Measurements from ENCODE around the gene ZNF292.
"Not testable (repeated sequence)": the region's sequence is repeated elsewhere in the genome, so short reads cannot be mapped to it uniquely, and the experiment has no call there.

Gene ZNF292

DNA sequence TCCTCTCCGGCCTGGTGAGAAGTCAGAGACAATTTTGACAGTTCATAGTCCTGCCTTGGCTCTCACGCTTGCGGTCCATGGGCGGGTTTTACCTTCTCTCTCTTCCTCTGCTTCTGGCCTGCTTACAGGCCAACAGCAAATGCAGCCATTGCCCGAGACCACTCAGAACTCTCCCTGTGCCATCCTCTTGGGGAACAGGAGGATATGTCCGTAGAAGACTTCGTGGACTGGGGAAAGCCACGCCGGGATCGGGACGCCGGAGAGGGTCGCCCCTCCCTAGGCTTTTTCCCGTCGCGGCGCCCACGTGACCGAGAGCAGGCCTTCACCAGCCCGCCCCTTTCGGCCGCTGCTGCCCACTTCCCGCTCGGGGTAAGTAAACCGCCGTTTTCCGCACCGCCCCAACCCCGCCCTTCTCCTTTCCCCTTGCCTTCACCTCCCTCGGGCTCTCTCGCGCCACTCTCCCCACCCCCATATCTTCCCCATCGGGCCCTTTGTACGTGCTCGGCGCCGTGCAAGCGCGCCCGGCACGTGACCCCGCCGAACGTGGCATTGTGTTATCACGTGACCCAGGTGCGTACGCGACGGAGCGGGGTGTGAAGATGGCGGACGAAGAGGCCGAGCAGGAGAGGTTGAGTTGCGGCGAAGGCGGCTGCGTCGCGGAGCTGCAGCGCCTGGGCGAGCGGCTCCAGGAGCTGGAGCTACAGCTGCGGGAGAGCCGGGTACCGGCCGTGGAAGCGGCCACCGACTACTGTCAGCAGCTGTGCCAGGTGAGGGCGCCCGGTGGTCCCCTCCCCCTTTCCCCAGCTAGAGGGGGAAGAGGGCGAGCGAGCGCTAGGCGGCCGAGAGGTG lies at the start of gene ZNF292:
Gene ZNF292, plus strand, starts transcription at position 573 of the 849 bp plus-strand sequence. Its CDS starts 27 bp downstream, at position 600.
- DNase-seq: peak; percentile 98

DNA sequence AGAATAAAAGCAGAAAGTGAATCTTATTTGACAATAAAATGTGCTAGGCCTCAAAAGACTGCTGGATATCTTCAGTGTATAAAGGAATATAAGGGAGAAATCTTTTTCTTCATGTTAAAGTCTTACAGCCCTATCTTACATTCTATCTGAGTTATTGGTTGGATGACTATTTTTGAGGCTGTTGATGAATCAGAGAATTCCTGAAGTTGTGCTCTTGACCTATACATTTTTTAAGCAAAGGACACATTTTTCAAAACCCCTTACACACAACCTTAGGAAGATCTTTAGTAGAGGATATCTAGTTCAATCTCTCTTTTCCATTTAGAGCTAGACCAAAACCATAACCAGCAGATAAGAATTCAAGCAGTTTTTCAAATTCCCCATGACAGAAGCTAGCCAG lies 49.5 kb upstream of the ZNF292 start:
- no peak for DNase-seq

DNA sequence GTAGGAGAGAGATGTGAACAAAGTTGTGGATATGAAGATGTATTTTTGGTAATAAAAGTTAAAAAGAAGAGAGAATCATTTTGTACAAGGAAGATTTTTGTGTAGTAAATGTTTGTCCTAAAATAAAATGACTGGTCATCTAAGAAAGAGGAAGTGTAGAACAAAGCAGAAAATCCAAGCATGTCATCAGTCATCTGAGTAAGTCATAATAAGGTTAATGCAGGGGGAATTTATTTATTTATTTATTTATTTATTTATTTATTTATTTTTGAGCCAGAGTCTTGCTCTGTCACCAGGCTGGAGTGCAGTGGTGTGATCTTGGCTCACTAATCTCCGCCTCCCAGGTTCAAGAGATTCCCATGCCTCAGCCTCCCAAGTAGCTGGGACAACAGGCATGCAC lies 44.7 kb upstream of the ZNF292 start:
- DNase-seq: no peak

DNA sequence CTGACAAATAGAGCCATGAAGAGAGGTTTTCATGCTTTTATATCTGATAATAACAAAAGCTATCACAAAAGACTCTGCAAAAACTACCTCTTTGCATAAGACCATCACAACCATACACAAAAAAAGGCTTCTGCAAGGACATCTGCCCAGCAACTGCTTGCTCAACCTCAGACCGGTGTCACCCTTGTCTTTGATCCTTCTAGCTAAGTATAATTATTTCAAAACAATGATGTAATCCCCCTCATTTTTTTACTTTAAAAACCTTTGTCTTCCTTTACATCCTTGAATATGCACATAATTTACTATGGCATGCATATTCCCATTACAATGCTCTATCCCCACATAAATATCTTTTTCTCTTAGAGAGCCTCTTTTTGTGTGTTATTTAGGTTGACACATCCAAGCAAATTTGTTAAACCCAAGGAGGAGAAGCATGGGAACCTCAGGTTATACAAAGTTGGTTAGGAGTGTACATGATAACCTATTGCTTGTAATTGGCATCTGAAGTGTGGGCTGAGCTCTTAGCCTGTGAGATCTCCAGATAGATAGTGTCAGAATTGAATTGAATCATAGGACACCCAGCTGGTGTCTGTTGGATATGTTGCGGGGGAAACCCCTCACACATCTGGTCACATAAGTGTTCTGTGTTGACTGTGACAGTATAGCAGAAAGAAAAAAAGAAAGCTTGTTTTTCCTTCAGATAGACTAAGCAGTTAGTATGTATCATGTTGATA lies 39.8 kb upstream of the ZNF292 start:
- DNase-seq: peak; percentile 14

DNA sequence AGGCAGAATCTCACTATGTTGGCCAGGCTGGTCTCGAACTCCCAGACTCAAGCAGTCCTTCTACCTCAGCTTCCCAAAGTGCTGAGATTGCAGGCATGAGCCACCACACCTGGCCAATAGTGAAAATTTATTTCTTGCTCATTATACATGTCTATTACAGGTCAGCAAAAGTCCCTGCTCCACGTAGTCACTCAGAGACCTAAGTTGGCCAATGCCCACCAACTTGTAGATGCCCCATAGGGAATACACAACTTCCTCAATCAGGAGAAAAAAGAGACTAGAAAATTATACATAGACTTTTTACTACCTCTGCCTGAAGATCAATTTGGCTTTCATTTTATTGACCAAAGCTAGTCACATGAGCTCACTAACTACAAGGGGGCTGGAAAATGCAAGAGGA lies 38.4 kb upstream of the ZNF292 start:
- DNase-seq: no peak

DNA sequence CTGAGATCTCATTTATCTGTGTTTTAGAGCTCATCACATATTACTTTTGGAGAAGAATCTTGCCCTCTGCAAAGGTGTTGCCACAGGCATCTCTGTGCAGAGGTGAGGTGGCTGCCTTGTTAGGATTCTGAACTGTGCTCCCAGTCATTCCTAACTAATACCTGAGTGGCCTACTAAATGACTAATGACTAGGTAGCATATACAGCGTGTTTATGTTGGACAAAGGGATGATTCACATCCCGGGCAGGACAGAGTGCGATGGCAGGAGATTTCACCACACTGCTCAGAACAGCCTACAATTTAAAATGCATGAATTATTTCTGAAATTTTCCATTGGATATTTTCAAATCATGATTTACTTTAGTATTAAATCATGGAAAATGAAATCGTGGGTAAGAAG lies 37.3 kb upstream of the ZNF292 start:
- no peak for DNase-seq

DNA sequence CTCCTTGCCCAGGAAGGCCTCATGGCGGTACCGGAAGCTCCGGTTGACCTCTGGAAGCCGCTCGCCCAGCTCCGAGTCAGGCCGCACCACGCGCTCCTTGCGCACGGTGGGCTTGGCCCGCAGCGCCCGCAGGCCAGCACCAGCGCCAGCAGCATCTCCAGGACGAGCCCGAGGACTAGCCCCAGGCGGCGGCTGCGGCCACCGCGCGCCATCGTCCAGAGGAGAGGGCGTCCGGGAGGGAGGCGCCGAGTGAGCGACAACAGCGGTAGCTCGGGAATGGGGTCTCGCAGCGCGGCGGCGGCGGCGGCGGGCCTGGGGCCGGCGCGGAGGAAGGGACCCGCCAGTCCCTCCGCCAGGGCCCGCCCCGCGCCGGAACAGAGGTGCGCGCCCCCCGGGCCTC lies 32.9 kb upstream of the ZNF292 start:
- no peak for DNase-seq

DNA sequence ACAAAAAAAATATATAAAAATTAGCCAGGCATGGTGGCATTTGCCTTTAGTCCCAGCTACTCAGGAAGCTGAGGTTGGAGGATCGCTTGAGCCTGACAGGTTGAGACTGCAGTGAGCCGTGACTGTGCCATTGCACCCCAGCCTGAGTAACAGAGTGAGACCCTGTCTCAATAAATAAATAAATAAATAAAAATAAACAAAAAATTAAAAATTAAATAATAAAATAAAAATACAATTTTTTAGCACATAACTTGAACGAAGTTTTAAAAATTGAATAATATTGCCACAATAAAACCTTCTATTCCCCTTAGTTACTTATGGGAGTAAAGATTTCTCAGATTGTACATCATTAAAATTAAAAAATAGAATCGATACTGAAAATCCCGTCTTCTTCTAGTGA lies 31.3 kb upstream of the ZNF292 start:
- DNase-seq: no peak

DNA sequence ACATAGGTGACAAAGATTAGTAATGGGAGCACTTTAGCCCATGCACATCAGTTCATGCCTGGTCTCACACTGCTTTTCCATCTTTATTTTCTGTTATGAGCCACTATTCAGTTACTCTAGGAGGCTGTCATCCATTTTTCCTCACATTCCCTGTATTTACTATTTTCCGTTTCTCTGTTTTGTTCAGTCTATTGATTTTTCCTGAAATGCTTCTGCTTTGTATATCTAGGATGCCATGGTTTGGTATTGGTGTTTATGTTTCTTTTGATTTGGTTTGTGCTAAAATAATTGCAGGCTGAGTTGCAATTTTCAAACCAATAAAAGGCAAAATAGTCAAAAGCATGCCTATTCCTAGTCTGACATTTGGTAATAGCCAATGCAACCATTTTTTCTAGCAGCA lies 28.9 kb upstream of the ZNF292 start:
- DNase-seq: no peak

DNA sequence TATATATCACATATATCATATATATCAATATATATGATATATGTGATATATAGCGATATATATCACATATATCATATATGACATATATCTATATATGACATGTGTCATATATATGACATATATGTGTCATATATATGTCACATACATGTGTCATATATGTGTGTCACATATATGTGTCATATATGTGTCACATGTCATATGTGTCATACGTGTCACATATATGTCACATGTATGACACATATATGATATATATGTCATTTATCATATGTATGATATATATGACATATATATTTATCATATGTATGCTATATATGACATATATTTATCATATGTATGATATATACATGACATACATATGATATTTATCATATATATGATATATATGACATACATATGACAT lies 27.6 kb upstream of the ZNF292 start:
- no peak for DNase-seq

DNA sequence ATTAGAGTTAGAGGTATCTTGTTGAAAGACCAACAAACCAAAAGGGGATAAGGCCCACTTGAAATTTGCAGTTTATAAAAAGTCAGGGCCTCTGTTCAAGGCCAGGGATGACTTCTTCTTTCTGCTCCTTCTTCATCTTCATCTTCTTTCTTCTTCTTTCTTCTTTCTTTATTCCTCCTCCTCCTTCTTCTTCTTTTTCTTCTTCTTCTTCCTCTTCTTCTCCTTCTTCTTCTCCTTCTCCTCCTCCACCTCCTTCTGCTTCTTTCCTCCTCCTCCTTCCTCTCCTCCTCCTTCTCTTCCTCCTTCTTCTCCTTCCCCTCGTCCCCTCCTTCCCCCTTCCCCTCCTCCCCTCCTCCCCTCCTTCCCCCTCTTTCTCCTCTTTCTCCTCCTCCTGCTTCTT lies 18.4 kb upstream of the ZNF292 start:
- no peak for DNase-seq

DNA sequence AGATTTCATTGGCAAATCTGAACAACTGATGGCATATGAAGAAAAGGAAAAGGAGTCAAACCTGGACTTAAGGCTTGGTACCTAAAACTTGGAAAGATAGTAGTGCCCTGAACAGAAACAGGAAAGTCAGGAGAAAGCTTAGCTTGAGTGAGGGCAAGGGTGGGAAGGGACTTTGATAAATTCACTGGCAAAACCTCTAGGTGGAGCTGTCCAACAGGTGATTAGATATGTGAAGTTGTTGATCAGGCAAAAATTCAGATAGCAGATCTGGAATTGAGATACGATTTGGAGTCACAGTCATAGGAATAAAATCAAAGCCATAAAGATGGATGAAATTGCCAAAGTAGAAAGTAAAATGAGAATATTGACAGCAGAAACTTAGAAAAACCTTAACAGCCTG lies 16.1 kb upstream of the ZNF292 start:
- no peak for DNase-seq

DNA sequence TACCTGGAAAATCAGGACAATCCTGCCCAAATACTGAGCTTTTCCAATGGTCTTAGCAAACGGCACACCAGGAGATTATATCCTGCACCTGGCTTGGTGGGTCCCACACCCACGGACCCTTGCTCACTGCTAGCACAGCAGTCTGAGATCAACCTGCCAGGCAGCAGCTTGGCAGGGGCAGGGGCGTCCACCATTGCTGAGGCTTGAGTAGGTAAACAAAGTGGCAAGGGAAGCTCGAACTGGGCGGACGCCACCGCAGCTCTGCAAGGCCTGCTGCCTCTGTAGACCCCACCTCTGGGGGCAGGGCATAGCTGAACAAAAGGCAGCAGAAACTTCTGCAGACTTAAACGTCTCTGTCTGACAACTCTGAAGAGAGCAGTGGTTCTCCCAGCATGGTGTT lies 15.4 kb upstream of the ZNF292 start:
- DNase-seq: not testable (repeated sequence)

DNA sequence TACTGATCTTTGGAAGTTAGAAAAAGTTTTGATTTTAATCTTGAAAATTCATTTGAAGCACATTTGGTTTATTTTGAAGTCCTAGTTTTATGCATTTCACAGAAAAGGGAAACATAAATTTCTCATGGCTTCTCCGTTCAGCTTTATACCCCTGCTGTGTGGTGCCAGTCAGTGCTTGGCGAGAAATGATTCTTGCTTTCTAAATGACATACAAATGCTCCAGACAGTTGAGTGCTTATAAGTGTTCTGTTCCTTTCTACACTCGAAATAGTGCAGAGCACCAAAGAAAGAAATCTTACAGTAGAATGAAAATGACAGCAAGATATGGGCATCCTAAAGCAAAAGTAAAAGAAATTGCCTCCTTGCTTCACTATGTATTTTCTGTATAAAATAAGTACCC lies 9.0 kb upstream of the ZNF292 start:
- DNase-seq: no peak

DNA sequence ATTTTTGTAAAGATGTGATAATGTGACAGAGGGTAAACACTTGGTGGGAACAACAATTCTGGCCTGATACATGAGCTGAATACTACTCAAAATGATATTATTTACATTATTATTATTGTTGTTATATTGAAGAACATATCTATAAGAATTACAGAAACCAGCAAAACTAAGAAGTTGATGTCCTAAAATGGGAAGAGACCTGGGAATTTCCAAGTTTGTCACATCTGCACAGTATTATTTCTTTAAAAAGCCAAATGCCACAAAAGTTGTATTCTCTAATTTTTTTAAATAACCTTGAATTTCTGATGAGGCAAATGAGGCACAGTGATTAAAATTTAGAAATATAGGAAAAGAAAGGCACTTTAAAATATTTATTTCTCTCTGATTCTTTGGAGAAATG lies 5.0 kb upstream of the ZNF292 start:
- DNase-seq: no peak

DNA sequence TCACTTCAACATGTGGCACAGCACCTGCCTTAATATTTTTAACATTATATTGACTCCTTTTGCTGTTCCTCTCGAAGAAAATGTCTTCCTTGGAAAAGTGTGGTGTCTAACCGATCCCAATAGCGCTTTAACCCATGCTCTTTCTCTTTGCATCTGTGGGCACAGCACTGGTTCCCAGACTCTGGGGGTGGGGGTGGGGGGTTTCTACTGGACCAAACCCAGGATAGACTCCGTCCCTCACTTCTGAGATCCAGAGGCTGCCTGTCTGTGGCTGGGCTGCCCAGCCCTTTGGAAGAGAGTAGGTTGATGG lies 3.9 kb upstream of the ZNF292 start:
- no peak for DNase-seq

DNA sequence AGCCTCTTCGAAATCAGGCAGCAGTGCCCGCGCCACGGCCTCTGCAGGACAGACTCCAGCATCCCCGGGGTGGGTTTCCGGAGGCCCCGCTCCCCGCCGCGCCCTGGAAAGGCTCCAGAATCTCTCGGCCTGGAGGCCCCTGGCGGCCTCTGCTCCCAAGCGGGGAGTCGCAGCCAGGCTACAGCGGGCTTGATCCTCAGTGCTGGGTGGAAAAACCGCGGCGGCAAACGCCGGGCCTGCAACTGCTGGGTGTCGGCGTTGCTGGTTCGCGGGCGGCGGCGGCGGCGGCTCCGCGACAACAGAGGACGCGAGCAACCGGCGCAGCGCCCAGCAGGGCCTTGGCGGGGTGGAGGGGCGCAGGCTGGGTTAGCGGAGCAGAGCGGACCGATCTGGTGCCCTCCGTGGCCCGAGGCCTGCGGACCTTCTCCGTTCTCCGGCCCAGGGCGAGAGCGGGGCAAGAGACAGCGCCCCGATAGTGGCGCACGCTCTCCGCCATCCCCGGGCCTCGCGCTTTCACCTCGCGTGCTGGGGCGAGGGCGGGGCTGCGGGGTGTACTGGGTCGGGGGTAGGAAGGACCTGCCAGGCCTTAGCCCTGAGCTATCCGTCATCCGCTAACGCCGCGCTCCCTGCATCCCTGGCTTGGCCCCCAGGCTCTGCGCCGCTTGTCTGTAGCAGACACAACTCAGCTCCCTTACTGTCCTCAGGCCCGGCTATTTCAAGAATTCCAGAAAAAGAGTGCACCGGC lies 3.4 kb upstream of the ZNF292 start:
- DNase-seq: peak; percentile 75

DNA sequence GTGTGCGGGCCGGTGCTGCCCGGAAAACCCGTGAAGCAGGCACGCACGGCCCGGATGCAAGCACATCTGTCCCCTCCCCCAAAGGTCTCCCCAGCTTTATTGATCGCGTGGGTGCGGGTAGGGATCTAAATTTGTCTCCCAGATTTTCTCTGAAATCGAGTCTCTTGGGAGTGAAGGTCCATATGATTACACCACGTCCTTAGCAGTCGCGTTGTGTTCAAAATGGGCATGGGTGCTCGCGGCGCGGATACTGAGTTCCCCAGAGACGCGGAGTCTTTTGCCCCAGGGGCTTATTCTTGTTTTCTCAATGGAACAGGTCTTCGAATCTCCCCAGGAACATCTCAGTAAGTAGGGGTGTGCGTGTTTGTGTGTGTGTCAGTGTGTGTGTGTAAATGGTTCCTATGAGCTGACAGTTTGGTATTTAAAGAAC lies 2.8 kb upstream of the ZNF292 start:
- no peak for DNase-seq

DNA sequence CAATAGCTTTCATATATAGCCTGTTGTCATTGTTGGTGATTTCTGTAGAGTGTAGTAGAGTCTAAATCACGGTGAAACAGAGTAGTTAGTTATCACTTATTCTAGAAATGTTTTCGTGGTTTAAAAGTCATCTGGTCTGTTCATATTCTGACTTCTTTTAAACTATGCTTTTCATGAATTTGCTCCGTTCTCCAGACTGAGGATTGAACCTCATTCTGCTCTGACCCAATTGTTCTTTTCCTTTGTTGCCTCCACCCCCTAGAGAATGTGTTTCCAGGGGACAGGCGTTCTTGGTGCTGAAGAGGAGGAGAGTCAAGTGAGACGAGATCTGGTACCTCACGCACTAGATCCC lies 748 bp upstream of the ZNF292 start:
- no peak for DNase-seq

DNA sequence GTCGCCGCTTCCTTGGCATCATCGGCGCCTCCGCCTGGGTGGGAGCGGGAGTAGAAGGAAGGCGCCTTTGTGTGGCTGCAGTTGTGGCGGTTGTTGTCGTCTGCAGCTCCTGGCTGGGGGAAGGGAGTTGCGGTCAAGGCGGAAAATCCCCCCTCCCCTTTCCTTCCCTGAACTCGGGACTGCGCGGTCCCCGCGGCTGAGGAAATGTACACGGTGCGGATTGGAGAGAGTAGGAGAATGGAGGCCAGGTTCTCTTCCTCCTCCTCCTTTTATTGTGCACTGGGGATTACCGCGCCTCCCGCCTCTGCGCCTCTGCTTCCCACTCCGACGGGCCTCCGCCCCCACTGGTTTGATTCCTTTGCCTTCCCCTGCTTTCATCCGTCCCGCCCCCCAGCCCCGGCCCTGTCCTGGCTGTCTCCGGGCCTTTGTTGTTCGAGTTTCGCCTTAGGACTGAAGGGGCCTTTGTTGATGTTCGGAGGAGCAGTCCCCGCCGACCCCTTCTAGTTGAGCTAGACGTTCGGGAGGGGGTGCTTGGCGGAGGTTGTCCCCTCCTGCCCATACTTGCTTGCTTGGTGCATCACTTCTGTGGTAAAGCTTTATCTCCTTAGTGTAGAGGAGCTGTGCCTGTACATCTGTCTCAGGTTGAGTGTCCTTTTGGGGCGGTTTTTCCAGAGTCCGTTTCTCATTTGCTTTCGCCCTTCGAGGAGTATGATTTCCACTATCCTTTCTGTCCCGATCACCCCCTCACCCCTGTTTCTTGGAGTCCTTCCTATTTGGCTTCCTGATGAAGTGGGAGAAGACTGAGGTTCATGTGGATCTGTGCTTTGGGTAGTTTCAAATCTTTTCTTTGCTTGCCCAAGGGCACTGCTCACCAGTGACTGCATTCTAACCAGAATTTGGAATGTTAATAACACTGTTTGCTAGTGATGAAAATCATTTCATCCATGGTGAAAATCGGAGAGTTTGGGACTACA lies 764 bp downstream of the ZNF292 start:
- peak; percentile 50 for DNase-seq

DNA sequence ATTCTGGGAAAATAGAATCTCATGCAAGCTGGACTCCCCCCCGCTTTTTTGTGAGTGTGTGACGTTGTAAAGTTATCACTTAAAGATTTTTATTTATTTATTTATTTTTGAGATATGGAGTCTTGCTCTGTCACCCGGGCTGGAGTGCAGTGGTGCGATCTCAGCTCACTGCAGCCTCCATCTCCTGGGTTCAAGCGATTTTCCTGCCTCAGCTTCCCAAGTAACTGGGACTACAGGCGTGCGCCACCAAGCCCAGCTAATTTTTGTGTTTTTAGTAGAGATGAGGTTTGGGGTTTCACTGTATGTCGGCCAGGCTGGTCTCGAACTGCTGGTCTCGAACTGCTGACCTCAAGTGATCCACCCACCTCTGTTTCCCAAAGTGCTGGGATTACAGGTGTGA lies 2.2 kb downstream of the ZNF292 start:
- not testable (repeated sequence) for DNase-seq

DNA sequence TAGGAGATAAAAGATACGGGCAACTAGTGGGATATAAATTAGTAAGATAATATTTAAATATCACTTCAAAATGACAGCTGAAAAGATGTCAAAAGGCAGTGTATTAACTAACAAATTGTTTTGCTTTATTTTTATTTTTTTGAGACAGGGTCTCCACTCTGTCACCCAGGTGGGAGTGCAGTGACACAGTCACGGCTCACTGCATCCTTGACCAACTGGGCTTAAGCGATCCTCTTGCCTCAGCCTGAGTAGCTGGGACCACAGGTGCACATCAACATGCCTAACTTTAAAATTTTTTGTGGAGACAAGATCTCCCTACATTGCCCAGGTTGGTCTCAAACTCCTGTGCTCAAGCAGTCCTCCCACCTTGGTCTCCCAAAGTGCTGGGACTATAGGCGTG lies 5.9 kb downstream of the ZNF292 start:
- no peak for DNase-seq

DNA sequence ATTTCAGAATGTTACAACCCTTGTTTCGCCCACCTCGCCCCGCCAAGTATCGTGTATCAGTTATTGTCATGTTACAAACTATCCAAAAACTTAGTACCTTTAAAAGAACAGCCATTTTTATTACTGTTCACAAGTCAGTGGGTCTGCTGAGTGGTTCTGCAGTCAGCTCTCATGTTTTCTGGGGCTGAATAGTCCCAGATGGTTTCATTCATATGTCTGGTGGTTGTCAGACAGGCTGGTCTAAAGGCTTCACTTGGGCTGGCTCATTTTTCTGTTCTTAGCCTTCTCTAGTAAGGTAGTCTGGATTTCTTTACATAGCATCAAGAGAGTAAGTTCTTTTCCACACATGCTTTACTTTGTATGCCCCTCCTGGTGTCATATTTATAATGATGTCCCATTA lies 8.6 kb downstream of the ZNF292 start:
- no peak for DNase-seq

All from stimulated activated CD4-positive, alpha-beta T cell treated with anti-CD3 and anti-CD28 coated beads, Interleukin-1b, Interleukin-23, amount 100 ng/mL, for 48 hours (primary cell).